Right kidney (tissue), 1 donor: ENCODE measurements around the gene GRK4.
"Not testable (repeated sequence)": the region's sequence is repeated elsewhere in the genome, so short reads cannot be mapped to it uniquely, and the experiment has no call there.

ENCODE experiments used
- DNase-seq: peaks from one replicate; pipeline ENCODE4 v3.0.0-alpha.2; 2016

Gene GRK4

GRCh38 chr4:2960450-2960849, 2.9 kb upstream of the GRK4 start:
- DNase-seq: not testable (repeated sequence)

DNA sequence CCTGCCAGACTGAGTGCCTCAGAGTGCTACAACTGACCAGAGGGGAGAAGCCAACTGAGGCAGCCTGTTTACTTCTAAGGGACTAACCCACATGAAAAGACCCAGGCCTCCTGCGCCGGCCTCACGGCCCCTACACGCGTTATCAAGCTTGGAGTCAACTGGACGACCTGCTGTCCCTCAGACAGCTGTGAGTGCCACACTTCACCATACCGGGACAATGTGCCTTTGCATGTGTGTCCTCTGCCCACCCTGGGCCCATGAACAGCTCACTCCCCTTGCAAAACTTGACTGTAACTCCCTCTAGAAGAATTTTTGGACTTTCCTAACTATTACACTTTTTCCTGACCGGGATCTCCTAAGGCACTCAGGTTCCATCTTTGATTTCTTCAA, 2.0 kb upstream of the GRK4 start:
- DNase-seq: peak; percentile 52

- no peak for DNase-seq
These were observed 1.4 kb upstream of the GRK4 start for GRCh38 chr4:2961811-2962441.

GRCh38 chr4:2962614-2963174, 677 bp upstream of the GRK4 start:
- no peak for DNase-seq

GRCh38 chr4:2963966-2964471, 648 bp downstream of the GRK4 start:
- DNase-seq: peak; percentile 31

GRCh38 chr4:2964706-2965258, 1.4 kb downstream of the GRK4 start:
- no peak for DNase-seq

- no peak for DNase-seq
These were observed 1.9 kb downstream of the GRK4 start for GRCh38 chr4:2965262-2965661.

DNA sequence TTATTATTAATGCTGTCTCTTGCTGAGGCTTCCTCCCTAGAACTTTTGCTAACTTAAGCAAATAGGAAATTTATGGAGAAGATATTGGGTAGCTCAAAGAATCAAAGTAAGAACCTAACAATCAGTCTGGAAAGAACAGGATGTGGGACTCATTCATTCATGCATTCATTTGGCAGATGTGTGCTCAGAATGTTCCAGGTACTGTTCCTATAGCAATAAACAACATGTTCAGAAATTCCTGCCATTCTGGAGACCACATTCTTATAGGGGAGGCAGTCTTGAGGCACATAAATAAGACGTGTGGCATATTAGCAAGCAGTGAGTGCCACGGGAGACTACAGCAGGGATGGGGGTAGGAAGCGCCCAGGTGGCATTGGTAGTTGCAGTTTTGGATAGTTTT, 5.0 kb downstream of the GRK4 start:
- DNase-seq: no peak

DNA sequence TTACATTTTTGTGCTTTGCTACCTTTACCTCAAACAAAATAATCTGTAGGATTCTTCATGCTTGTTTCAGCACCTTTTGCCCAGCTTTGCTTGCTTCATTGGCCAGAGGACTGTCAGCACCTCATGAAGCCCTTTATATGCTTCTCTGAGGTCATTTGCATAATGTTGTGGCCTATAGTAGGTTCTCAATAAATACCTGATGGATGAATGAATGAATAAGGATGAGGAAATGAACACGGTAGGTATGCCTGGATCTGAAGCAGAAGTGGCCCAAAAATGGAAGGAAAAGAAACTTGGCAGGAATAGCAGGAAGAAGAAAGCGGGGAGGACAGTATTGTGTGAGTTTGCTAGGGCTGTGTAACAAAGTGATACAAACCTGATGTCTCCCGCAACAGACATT, 7.9 kb downstream of the GRK4 start:
- DNase-seq: no peak

DNA sequence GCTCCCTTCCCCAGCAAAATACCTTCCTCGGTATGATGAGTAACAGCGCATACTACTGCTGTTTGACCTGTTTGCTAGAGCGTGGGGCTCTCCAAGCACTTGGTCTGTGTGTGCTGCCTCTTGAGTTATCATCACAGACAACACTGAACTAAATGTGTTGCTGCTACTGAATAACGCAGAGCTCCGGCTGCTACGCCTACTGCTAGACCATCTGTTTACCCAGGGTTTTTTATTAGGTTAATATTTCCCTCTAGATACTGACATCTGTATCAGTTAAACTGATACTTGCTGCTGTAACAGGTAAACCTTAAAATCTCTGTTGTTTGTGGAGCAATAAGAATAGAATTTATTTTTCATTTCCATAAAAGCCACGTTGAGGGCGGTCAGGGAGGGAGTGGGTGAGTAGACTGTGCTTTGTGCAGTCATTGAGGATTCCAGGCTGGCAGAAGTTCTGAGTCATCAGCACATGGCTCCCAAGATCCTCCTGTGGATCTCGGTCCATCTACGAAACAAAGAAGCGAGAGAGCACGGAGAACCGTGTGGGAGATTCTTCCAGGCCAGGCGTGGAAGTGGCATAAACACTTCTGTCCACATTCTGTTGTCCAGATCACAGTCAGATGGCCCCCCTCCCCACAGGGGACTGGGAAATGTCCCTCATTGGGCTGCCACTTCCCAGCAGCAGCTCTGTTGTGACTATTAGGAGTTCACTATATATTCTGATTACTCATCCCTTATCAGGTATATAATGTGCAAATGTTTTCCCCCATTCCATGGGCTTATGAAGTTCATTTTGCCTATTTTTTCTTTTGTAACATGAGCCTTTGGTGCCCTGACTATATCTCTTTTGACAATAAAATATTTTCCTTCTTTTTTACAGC, 14.1 kb downstream of the GRK4 start:
- DNase-seq: no peak

- no peak for DNase-seq
These were observed 18.0 kb downstream of the GRK4 start for GRCh38 chr4:2981256-2981819.

GRCh38 chr4:2982012-2982411, 18.6 kb downstream of the GRK4 start:
- no peak for DNase-seq

- DNase-seq: not testable (repeated sequence)
These were observed 20.3 kb downstream of the GRK4 start for GRCh38 chr4:2983715-2984114.

DNA sequence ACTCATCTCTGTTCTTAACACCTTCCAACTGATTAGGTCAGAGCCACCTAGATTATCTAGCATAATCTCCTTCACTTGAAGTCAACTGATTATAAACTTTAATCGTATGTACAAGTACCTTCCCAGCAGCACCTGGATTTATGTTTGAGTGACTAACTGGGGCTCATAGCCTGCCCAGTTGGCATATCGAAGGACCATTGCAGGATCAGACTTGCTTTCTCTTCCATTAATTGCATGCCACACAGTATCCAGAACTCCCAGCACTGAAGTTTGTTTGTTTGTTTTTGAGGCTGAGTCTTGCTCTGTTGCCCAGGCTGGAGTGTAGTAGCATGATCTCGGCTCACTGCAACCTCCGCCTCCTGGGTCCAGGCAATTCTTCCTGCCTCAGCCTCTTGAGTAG, 27.9 kb downstream of the GRK4 start:
- DNase-seq: no peak

- DNase-seq: no peak
These were observed 31.5 kb downstream of the GRK4 start for GRCh38 chr4:2994917-2995316.

DNA sequence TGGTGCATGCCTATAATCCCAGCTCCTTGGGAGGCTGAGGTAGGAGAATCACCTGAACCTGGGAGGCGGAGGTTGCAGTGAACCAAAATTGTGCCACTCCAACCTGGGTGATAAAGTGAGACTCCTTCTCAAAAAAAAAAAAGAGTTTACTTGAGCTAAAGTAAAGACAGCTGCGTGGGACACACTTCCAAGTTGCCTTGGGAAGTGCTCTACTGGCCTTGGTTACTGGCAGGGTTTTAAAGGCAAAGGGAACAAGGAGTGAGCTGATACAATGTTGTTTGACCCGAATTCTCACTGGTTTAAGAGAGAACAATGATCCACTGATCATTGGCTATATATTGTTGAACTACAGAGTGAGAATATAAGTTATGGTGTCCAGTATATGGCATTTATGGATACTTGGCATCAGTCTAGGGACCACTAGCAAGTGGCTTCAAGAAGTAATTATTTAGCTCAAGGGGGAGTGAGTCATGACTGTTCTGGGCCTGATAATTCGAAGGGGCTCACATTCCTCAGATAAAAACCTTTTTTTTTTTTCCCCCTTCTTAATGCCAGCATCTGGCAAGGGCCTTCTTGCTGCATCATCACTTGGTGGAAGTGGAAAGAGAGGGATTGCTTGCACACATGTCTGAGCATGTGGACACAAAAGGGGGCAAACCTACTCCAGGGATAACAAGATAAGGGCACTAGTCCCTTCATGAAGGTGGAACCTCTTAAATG, 32.3 kb downstream of the GRK4 start:
- no peak for DNase-seq

DNA sequence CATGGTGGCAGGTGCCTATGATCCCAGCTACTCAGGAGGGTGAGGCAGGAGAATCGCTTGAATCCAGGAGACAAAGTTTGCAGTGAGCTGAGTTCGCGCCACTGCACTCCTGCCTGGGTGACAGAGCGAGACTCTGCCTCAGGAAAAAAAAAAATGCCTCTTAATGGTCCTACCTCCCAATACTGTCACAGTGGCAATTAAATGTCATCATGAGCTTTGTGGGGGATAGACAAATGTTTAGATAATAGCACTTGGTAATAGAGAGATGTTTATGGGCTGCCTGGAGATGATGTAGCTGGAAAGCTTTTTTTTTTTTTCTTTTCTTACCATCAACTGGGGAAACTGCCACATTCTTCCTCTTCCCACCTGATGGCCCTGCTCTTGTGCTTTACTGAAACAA, 33.0 kb downstream of the GRK4 start:
- DNase-seq: no peak

GRCh38 chr4:3007724-3008123, 44.4 kb downstream of the GRK4 start:
- no peak for DNase-seq

DNA sequence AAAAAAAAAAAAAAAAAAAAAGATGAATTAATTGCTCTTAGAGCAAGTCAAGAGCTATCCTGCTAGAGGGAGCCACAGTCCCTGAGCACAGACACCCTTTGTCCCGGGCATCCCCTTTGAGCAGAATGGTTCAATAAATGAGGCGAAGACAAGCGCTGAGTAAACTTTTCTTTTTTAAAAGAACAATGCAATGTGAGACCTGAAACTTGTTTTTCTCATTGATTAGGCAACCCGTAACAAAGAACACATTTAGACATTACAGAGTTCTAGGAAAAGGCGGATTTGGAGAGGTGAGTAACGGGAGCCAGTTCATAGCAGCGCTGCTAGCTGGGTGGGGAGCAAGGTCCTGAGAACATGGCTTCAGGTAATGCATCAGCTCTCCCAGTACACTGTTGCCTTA, 46.1 kb downstream of the GRK4 start:
- no peak for DNase-seq

DNA sequence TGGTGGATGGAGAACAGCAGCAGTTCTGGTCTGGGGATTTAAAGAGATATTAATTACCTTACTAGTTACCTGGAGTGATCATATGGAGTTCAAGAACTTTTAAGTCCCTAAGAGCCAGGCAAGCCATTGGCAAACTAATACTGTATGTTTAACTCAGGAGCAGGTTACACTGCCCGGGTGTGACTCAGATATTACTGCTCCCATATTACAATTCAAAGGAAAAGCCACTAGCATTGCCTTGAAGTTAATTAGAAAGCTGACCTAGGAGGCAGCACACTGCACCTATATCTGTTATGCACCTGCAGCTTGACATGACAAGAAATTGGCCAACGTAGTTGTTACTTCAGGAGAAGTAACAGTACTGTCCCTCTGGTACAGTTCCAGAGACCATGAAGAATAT, 47.2 kb downstream of the GRK4 start:
- DNase-seq: no peak

GRCh38 chr4:3010998-3011397, 47.6 kb downstream of the GRK4 start:
- no peak for DNase-seq
